Measurements from ENCODE around the gene CEP72.

CEP72 gene

GRCh38 chr5:669111-669841, 57.1 kb downstream of the CEP72 start:
- Histone ChIP-seq H3K36me3 (ENCODE audit: insufficient read depth, low read length) (peaks cover 31% of the 10 kb centered on the region), H3K9me3 (ENCODE audit: insufficient read depth, low read length, severe bottlenecking) (no peaks in the 10 kb centered on the region), H3K4me1 (ENCODE audit: insufficient read depth, low read length) (no peaks in the 10 kb centered on the region), H3K4me3 (ENCODE audit: low read depth in 1 of 2, low read length in 2 of 2) (no peak overlapping the region), H3K27ac (ENCODE audit: low read length) (no peak overlapping the region), H4K20me1 (ENCODE audit: insufficient read depth, low read length) (peaks cover 42% of the 10 kb centered on the region), H2AFZ (ENCODE audit: low read depth, low read length) (no peak overlapping the region), H3K79me2 (ENCODE audit: insufficient read depth, low read length) (no peaks in the 10 kb centered on the region), H3K27me3 (ENCODE audit: insufficient read depth, low read length, poor library complexity) (no peaks in the 10 kb centered on the region), H3K9ac (ENCODE audit: low read depth, low read length) (no peak overlapping the region), H3K4me2 (ENCODE audit: insufficient read depth, low read length) (no peak overlapping the region)
- DNase-seq (no peak), ATAC-seq (ENCODE audit: insufficient read depth, low read depth) (0 out of 3 replicates have a peak, but pooled peaks have one; percentile 13)
- no peak for TF ChIP-seq EZH2 (IDR thresholded peaks at IDR 0.05; ENCODE audit: borderline replicate concordance, low read depth, low read length, severe bottlenecking)
- TF ChIP-seq, protein P1, sequence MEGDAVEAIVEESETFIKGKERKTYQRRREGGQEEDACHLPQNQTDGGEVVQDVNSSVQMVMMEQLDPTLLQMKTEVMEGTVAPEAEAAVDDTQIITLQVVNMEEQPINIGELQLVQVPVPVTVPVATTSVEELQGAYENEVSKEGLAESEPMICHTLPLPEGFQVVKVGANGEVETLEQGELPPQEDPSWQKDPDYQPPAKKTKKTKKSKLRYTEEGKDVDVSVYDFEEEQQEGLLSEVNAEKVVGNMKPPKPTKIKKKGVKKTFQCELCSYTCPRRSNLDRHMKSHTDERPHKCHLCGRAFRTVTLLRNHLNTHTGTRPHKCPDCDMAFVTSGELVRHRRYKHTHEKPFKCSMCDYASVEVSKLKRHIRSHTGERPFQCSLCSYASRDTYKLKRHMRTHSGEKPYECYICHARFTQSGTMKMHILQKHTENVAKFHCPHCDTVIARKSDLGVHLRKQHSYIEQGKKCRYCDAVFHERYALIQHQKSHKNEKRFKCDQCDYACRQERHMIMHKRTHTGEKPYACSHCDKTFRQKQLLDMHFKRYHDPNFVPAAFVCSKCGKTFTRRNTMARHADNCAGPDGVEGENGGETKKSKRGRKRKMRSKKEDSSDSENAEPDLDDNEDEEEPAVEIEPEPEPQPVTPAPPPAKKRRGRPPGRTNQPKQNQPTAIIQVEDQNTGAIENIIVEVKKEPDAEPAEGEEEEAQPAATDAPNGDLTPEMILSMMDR (IDR thresholded peaks at IDR 0.05; ENCODE audit: borderline replicate concordance, extremely low read depth, low read length, poor library complexity, severe bottlenecking), result peak; percentile 76

DNA sequence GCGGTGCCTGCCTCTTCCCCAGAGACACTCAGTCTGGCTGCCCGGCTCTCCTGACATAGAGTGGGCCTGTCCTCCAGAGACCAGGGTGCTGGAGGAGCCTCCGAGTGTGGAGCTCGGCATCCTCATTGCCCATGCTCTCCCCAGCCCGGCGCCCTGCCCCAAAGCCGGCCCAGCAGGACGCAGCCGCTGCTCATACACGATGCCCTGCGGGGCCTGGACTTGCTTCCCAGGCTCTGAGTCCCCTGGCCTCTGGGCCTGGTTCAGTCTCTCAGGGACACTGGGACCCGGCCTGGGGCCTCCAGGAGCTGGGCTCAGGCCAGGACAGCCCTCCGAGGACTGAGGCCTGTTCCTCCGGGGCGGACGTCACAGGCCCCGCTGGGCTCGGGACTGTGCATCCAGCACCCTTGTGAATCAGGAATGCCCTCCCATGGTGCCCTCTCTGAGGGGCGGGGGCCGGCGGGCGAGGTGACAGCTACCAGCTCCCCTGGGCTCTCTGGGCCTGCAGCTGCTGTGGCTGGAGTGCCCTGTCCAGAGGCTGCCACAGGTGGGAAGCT, 57.8 kb downstream of the CEP72 start:
- TF ChIP-seq, protein P1 (IDR thresholded peaks at IDR 0.05; ENCODE audit: borderline replicate concordance, extremely low read depth, low read length, poor library complexity, severe bottlenecking), result no peak
- TF ChIP-seq EZH2 (IDR thresholded peaks at IDR 0.05; ENCODE audit: borderline replicate concordance, low read depth, low read length, severe bottlenecking), result no peak

GRCh38 chr5:670396-671270, 58.5 kb downstream of the CEP72 start:
- Histone ChIP-seq H3K4me3 (ENCODE audit: low read depth in 1 of 2, low read length in 2 of 2) (no peak overlapping the region), H3K36me3 (ENCODE audit: insufficient read depth, low read length) (peaks cover 21% of the 10 kb centered on the region), H3K4me2 (ENCODE audit: insufficient read depth, low read length) (no peak overlapping the region), H3K9me3 (ENCODE audit: insufficient read depth, low read length, severe bottlenecking) (no peaks in the 10 kb centered on the region), H3K27me3 (ENCODE audit: insufficient read depth, low read length, poor library complexity) (no peaks in the 10 kb centered on the region), H3K4me1 (ENCODE audit: insufficient read depth, low read length) (no peaks in the 10 kb centered on the region), H2AFZ (ENCODE audit: low read depth, low read length) (no peak overlapping the region), H3K9ac (ENCODE audit: low read depth, low read length) (no peak overlapping the region), H4K20me1 (ENCODE audit: insufficient read depth, low read length) (peaks cover 42% of the 10 kb centered on the region), H3K27ac (ENCODE audit: low read length) (no peak overlapping the region), H3K79me2 (ENCODE audit: insufficient read depth, low read length) (no peaks in the 10 kb centered on the region)
- ATAC-seq (ENCODE audit: insufficient read depth, low read depth) (no peak), DNase-seq (no peak)
- no peak for TF ChIP-seq EZH2 (IDR thresholded peaks at IDR 0.05; ENCODE audit: borderline replicate concordance, low read depth, low read length, severe bottlenecking)

More for the DNA sequence above, 57.8 kb downstream of the CEP72 start:
- ATAC-seq (ENCODE audit: insufficient read depth, low read depth), result no peak
- Histone ChIP-seq H2AFZ (ENCODE audit: low read depth, low read length) (no peak overlapping the region), H3K4me3 (ENCODE audit: low read depth in 1 of 2, low read length in 2 of 2) (no peak overlapping the region), H3K27me3 (ENCODE audit: insufficient read depth, low read length, poor library complexity) (no peaks in the 10 kb centered on the region), H3K9me3 (ENCODE audit: insufficient read depth, low read length, severe bottlenecking) (no peaks in the 10 kb centered on the region), H3K4me1 (ENCODE audit: insufficient read depth, low read length) (no peaks in the 10 kb centered on the region), H3K36me3 (ENCODE audit: insufficient read depth, low read length) (peaks cover 25% of the 10 kb centered on the region), H3K9ac (ENCODE audit: low read depth, low read length) (no peak overlapping the region), H3K4me2 (ENCODE audit: insufficient read depth, low read length) (no peak overlapping the region), H3K27ac (ENCODE audit: low read length) (no peak overlapping the region), H4K20me1 (ENCODE audit: insufficient read depth, low read length) (peaks cover 46% of the 10 kb centered on the region), H3K79me2 (ENCODE audit: insufficient read depth, low read length) (no peaks in the 10 kb centered on the region)
- DNase-seq, result no peak
